ENCODE measurements around the gene PTPRO. TPM values are rescaled to one million over a fixed set of nuclear protein-coding genes. Genes with fewer than 3 reads are reported as not detected.

The PTPRO gene
- 2.1 to 4.3 TPM (median 2.6 TPM) in 3 replicates for total RNA-seq

GRCh38 chr12:15322164-15323061 is at the start of gene PTPRO:
PTPRO (plus strand) TSS chr12:15322508.
- no peak for TF ChIP-seq CTCF (IDR thresholded peaks at IDR 0.05; ENCODE audit: unreplicated experiment)
- DNase-seq (ENCODE audit: low spot score in 2 of 2, unreplicated experiment in 2 of 2), result peak; percentile 23 to 61
- H3K9me3 Mint-ChIP-seq, result no peaks in the 10 kb centered on the region
- peaks cover 11% of the 10 kb centered on the region for H3K4me1 Mint-ChIP-seq
- H3K4me3 Mint-ChIP-seq, result peak within 1 kb of the TSS; percentile 55
- no peaks in the 10 kb centered on the region for H3K36me3 Mint-ChIP-seq
- H3K27me3 Mint-ChIP-seq (ENCODE audit: low read depth), result peaks cover 77% of the 10 kb centered on the region
- H3K27ac Mint-ChIP-seq, result no peak within 1 kb of the TSS

- Mint-ChIP-seq H3K27ac (peak overlapping the region; percentile 49), H3K36me3 (no peaks in the 10 kb centered on the region), H3K9me3 (no peaks in the 10 kb centered on the region), H3K27me3 (ENCODE audit: low read depth) (no peaks in the 10 kb centered on the region), H3K4me3 (no peak overlapping the region), H3K4me1 (peaks cover 47% of the 10 kb centered on the region)
- no peak for TF ChIP-seq CTCF (IDR thresholded peaks at IDR 0.05; ENCODE audit: unreplicated experiment)
- no peak for DNase-seq (ENCODE audit: low spot score in 2 of 2, unreplicated experiment in 2 of 2)
Observed at GRCh38 chr12:15273896-15274295, 48.4 kb upstream of the PTPRO start.

- TF ChIP-seq CTCF (IDR thresholded peaks at IDR 0.05; ENCODE audit: unreplicated experiment), result no peak
- H3K4me3 Mint-ChIP-seq, result no peak overlapping the region
- peaks cover 51% of the 10 kb centered on the region for H3K4me1 Mint-ChIP-seq
- no peaks in the 10 kb centered on the region for H3K27me3 Mint-ChIP-seq (ENCODE audit: low read depth)
- no peak for DNase-seq (ENCODE audit: low spot score in 2 of 2, unreplicated experiment in 2 of 2)
- H3K36me3 Mint-ChIP-seq, result no peaks in the 10 kb centered on the region
- H3K9me3 Mint-ChIP-seq, result no peaks in the 10 kb centered on the region
- peak overlapping the region; percentile 91 for H3K27ac Mint-ChIP-seq
Observed at GRCh38 chr12:15274561-15274967, 47.7 kb upstream of the PTPRO start.

- H3K36me3 Mint-ChIP-seq, result no peaks in the 10 kb centered on the region
- H3K9me3 Mint-ChIP-seq, result no peaks in the 10 kb centered on the region
- peak; percentile 93 for TF ChIP-seq CTCF (IDR thresholded peaks at IDR 0.05; ENCODE audit: unreplicated experiment)
- H3K4me3 Mint-ChIP-seq, result no peak overlapping the region
- no peak for DNase-seq (ENCODE audit: low spot score in 2 of 2, unreplicated experiment in 2 of 2)
- H3K27me3 Mint-ChIP-seq (ENCODE audit: low read depth), result no peaks in the 10 kb centered on the region
- no peak overlapping the region for H3K27ac Mint-ChIP-seq
- peaks cover 54% of the 10 kb centered on the region for H3K4me1 Mint-ChIP-seq
Observed at GRCh38 chr12:15276088-15276698, 46.1 kb upstream of the PTPRO start.

GRCh38 chr12:15278816-15279658 is 43.3 kb upstream of the PTPRO start:
- no peaks in the 10 kb centered on the region for H3K9me3 Mint-ChIP-seq
- peak overlapping the region; percentile 30 for H3K27ac Mint-ChIP-seq
- peaks cover 2% of the 10 kb centered on the region for H3K27me3 Mint-ChIP-seq (ENCODE audit: low read depth)
- H3K36me3 Mint-ChIP-seq, result no peaks in the 10 kb centered on the region
- peaks cover 49% of the 10 kb centered on the region for H3K4me1 Mint-ChIP-seq
- no peak for TF ChIP-seq CTCF (IDR thresholded peaks at IDR 0.05; ENCODE audit: unreplicated experiment)
- no peak overlapping the region for H3K4me3 Mint-ChIP-seq
- DNase-seq (ENCODE audit: low spot score in 2 of 2, unreplicated experiment in 2 of 2), result no peak
